HG03175 (cell line): ENCODE measurements around the gene CAPN7.
A peak's percentile ranks its signal among the peaks of the same experiment; 100 is the strongest.

Experiments
- ATAC-seq: cut with Tn5 transposase; IDR thresholded peaks from one replicate; pipeline ENCODE4 v1.9.1; 2021; ENCODE audit warnings: mild to moderate bottlenecking, moderate library complexity; ENCODE audit not compliant: unreplicated experiment

CAPN7 gene

DNA sequence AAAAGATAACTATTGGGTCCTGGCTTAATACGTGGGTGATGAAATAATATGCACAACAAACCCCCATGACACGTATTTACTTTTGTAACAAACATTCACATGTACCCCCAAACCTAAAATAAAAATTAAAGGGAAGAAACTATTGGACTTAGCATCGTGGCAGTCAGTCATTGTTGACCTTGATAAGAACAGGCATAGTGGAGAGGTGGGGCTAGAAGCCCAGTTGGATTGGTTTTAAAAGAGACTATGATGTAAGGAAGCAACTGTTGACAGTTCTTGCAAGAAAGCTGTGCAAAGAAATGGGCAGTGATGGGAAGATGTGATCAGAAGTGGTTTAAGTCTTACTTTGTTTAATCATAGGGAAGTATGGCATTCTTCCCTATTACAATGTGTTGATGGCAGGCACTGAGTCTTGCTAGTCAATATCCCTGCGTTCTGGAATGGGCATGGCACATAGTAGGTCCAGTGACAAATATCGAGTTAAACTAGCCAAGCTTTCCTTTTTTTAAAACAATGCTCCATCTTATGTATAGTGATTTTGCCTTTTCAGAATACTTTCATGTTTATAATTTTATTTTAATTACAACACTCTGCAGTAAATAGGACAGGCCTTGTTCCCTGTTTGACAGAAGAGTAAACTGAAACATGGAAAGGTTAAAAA lies 37.9 kb downstream of the CAPN7 start:
- no peak for ATAC-seq

GRCh38 chr3:15246186-15246585 lies 40.1 kb downstream of the CAPN7 start:
- no peak for ATAC-seq

GRCh38 chr3:15253023-15253697 lies 47.1 kb downstream of the CAPN7 start:
- no peak for ATAC-seq

DNA sequence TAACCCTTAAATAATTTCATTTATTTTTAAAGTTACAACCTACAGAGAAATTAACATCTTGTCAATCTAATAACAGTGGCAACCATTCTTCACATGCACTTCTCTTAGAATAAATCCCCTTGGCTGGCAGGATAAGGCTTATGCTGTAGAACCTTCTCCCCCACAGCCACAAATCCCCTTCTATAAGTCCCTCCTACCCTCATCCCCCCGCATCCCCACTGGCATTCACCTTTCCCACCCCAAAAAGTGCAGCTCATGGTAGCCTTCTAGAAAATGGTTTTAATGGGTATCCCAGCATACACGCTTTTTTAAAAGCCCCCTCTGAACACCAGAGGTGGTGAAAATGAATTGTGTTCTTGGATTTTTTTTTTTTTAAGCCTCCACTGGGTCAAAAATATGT lies 49.2 kb downstream of the CAPN7 start:
- no peak for ATAC-seq

- ATAC-seq: no peak
Observed at GRCh38 chr3:15256861-15257341, 50.9 kb downstream of the CAPN7 start.

DNA sequence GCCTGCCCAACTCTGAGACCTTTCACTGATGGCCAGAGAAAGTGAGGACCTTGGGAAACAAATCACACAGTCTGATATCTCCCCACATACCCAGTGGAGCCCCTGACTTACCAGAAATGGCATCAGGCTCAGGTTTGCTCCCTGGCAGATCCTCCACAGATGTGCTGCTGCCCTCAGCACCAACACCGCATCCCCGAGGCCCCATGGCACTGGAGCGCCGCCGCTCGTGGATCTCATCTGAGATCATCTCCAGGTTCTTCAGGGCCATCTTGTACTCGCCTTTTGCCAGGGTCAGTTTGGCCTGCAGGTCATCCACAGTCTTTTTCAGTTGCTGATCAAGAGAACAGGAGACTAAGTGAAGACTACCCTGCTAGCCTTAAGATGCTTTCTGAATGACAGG lies 52.7 kb downstream of the CAPN7 start:
- ATAC-seq: no peak

DNA sequence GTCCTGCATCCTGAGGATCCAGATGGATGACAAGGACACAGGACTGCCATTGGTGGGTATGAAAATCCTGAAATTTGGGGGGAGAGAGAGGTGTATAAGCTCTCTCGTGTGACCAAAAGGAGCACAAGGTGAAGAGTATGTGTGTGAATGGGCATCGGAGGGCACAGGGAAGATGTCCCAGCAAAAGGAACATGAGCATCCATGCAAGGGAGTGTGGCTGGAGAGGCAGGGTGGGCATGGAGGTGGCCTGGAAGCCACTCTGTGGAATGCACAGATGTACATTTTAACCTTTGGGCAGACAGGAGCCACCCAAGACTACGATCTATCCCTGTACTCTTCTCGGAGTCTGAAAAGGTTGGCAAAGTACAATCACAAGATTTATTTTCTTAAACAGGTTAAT lies 54.5 kb downstream of the CAPN7 start:
- no peak for ATAC-seq

DNA sequence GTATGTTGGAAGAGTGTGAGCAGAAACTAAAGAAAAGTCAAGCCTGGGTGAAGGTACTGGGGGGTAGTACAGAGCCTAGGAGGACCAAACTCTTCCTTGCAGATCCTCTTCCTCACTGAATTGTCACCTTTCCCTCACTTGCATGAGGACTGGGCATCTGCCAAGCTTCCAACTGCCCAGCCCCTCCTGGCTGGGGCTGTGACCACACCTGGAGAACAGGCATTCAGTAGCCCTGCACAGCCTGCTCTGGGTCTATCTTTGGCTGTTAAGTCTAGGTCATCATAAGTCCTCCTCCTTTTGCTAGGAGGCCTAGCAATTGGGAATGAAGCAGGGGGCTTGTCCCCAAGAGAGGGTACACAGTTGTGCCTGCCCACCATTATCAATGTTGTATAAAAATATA lies 55.2 kb downstream of the CAPN7 start:
- no peak for ATAC-seq

DNA sequence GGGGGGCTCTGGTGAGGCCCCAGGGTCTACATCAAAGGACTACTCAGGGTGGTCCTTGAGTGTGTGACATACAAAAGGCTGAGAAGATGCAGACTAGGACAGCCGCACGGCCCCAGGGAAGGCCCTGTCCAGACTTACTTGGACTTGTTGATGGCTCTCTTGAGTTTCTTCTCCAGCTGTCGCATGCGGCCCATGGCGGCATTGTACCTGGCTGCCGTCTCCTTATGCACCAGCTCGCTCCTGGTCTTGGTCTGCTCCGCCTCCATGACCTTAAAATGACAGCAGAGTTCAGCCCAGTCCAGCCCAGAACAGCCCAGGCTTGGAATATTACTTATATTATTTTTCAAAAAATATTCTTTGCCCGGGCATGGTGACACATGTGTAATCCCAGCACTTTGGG lies 56.0 kb downstream of the CAPN7 start:
- no peak for ATAC-seq

GRCh38 chr3:15263120-15263519 lies 57.1 kb downstream of the CAPN7 start:
- ATAC-seq: no peak

DNA sequence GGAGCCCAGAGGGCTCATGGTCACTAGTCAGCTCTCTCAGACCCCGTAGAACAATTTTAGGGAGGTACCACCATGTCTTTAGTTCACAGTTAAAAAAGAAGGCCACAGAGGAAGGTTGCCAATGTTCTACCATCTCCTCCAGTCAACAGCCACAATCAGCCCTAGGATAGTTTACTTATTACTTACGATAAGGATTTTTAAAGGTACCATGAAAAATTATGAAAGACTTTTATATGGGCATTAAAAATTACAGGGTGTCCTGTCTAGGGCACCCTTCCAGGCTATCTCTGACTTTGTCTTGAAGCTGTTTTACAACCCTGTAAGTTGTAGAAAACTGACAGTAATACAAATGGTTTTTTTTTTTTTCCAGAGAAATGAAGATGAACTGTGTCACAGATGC lies 57.9 kb downstream of the CAPN7 start:
- no peak for ATAC-seq

DNA sequence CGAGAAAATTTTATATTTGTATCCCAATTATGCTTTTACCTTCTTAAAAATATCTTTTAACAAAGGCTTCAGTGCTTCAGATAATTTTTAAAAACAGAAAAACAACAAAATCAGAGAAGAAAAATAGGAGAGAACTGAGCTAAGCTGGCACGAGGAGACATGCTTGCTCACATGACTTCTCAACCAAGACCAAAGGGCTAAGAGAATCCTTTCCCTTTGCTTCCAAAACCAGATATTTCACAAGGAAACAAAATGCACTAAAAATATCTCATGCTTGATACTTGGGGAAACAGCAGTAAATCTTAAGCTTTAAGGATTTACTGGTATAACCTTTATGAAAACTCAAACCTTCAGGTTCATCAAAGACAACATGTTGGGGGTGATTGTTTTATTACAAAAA lies 58.4 kb downstream of the CAPN7 start:
- no peak for ATAC-seq

DNA sequence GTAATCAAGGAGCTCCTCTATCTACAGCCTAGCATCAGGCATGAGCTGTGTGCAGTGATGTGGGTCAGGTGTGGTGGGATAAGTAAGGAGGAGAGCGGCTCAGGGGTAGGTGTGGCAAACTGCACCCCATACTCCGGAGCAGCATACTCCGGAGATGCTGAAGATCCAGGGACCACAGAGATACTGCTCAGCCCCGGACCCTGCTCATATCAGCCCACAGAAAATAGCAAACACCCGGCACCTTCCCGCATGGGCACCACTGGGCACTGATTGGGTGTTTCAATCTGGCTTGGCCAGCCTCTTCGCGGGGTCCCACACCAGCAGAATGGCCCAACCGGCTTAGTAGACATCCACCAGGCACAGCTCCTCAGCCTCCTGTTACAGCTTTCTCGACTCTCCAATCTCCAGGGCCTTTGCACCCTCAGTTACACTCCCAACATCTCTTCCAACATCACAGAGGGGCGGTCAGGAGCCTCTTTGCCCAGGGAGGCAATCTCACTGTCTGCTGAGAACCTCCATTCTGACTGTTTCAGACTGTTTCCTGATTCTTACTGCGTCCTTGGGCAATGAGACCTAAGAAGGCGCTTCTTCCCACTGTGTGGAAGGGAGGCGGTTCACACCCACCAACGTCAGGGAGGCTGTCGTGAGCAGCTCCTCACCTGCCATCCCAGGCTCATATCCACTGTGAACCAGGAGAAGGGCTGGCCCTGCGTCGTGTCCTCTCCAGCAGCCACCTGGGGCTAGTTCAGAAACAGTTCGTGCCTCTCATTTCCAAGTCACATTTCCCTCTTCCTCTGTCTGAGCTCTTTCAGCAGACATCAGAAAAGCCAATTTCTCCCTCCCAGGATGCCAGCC lies 59.8 kb downstream of the CAPN7 start:
- ATAC-seq: no peak

DNA sequence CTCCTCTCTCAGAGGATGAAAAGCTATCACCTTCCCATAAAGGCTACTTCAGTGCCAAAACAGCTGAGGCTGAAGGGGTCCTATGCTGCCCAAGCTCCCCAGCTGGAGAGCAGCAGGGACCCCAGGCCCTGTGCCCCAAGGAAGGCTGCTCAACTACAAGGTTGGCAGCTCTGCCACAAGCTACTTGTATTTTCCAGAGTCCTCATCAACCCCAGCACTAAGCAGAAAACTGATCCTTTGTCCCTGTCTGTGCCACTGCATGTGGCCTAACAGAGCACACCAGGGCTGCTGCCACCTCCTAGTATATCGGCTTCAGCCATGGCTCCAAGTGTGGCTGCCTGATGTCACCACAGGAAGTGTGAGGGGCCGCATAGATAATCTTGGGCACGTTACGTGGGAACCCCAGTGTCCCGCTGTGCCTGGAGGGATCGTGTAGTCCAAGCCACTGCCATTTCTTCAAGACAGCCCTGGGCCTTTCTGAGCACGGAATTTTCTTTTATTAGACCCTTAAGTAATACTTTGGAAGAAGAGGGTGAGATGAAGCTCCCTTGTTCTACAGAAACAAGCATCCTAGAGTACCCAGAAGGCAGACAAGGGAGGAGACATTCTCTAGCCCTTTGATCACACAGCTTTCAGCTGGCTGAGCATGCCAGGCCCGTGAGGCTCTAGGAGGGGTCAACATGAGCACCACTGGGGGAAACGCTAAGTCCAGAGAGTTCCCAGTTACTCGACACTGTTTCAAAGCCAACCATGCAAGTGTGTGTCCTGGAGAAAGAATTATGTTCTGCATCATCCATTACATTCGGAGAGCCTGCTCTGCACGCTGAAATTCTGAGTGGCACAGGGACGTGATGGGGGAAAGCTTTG lies 60.7 kb downstream of the CAPN7 start:
- no peak for ATAC-seq

DNA sequence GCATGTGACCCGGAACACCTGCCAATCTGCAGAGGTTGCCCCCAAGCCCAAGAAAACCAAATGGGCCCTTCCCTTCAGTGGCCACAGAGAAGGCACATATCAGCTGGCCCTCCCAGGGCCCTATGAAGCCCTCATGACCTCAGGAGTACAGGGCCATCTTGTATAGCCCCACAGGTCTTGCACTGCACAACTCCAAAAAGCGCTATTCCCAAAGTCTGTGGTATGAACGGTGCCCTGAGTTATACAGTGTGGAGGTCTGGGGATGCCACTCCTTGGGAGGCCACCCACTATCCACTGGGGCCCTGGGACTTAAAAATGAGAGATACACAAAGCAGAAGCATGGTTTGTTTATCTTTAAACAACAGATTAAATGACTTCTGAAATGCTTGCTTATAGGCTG lies 61.5 kb downstream of the CAPN7 start:
- no peak for ATAC-seq

GRCh38 chr3:15268033-15268631 lies 62.1 kb downstream of the CAPN7 start:
- no peak for ATAC-seq

DNA sequence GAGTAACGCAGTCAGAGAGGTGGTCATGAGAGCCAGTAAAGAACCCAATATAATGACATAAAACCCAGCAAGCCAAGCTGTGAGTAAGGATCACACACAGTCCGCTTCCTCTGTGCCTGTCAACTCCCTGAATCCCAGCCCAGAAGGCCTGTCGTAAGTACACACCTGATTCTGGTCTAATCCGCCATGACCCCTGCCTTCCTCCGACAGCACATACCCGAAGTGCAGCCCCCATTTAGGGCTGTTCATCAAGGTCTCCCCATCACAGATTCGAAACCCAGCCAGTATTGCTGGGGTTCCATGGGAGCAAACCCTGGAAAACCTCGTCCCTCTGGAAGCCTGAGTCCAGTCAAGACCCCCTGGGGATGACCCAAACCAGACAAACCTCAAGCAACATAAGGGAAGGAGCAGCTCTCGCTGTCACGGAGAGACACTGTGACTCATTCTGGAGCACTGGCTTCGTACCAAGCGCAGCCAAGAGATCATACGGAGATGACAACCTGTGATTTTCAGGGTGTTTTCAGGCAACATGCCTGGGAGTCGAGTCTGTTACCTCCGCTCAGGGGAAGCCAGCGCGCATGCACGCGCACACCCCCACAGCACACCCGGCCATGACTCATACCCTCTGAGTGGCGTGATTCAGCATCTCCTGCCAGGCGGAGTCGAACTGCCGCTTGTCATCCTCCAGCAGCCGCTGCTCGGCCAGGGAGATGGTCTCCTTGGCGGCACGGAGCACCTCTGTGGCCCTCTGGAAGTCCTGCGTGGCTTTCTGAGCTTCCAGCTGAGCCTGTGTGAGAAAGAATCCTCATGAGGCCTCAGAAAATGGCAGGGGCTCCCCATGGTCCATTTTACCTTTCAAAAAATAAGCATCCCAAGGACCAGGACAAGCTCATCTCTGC lies 63.3 kb downstream of the CAPN7 start:
- peak; percentile 76 for ATAC-seq

GRCh38 chr3:15271030-15271429 lies 65.0 kb downstream of the CAPN7 start:
- no peak for ATAC-seq

GRCh38 chr3:15271785-15272381 lies 65.8 kb downstream of the CAPN7 start:
- peak; percentile 45 for ATAC-seq
